GM12864 (cell line): ENCODE data around the gene FREM1.

Source experiments
- DNase-seq: peaks from one replicate; pipeline ENCODE4 v3.0.0-alpha.2; 2011; ENCODE audit warnings: low read depth
- H3K4me3 ChIP-seq: 2 replicates; pipeline ENCODE4 v1.5.1; 2011; ENCODE audit warnings: mild to moderate bottlenecking, low read depth, low read length, control low read depth
- CTCF ChIP-seq: IDR thresholded peaks from 2 replicates; pipeline ENCODE4 v1.5.1; 2011; ENCODE audit warnings: low read depth, mild to moderate bottlenecking, moderate library complexity, low read length, control low read depth, inconsistent platforms; ENCODE audit errors: missing control alignments

Gene FREM1

GRCh38 chr9:14906000-14906399 is 4.2 kb downstream of the FREM1 start:
- no peak overlapping the region for H3K4me3 ChIP-seq
- no peak for TF ChIP-seq CTCF
- no peak for DNase-seq

- H3K4me3 ChIP-seq = no peak overlapping the region
- no peak for TF ChIP-seq CTCF
- no peak for DNase-seq
These were observed 7.2 kb downstream of the FREM1 start for GRCh38 chr9:14903040-14903439.

- DNase-seq = no peak
- H3K4me3 ChIP-seq = no peak overlapping the region
- TF ChIP-seq CTCF = no peak
These were observed 7.7 kb downstream of the FREM1 start for GRCh38 chr9:14902561-14902960.

- DNase-seq = no peak
- TF ChIP-seq CTCF = no peak
- H3K4me3 ChIP-seq = no peak overlapping the region
These were observed 10.4 kb downstream of the FREM1 start for GRCh38 chr9:14899815-14900193.

GRCh38 chr9:14899042-14899814 is 11.0 kb downstream of the FREM1 start:
- no peak overlapping the region for H3K4me3 ChIP-seq
- TF ChIP-seq CTCF = no peak
- DNase-seq = no peak

GRCh38 chr9:14895806-14896205 is 14.4 kb downstream of the FREM1 start:
- no peak for DNase-seq

More at GRCh38 chr9:14895806-14896205, 14.4 kb downstream of the FREM1 start:
- H3K4me3 ChIP-seq = no peak overlapping the region
- no peak for TF ChIP-seq CTCF
